OCI-LY7 (cell line): ENCODE data around the gene C4B.

ENCODE experiments used
- CTCF ChIP-seq: fragments of 200-600 bp; sonication (generic); conservative IDR thresholded peaks from 2 replicates; pipeline ENCODE4 v1.5.1; 2014; ENCODE audit warnings: mild to moderate bottlenecking, antibody characterized with exemption, low read length, moderate library complexity, mixed read lengths
- EZH2phosphoT487 ChIP-seq: fragments of 200-600 bp; sonication (generic); IDR thresholded peaks from 2 replicates; pipeline ENCODE4 v1.6.1; 2018; ENCODE audit warnings: low read depth, borderline replicate concordance, mild to moderate bottlenecking, mixed run types, antibody characterized with exemption, low read length, moderate library complexity, mixed read lengths

- no peak for TF ChIP-seq CTCF
- TF ChIP-seq EZH2phosphoT487, result no peak
Measured at GRCh38 chr6:32057966-32058365, 43.4 kb downstream of the C4B start.
